ENCODE results near the gene BCAS1.

The BCAS1 gene

DNA sequence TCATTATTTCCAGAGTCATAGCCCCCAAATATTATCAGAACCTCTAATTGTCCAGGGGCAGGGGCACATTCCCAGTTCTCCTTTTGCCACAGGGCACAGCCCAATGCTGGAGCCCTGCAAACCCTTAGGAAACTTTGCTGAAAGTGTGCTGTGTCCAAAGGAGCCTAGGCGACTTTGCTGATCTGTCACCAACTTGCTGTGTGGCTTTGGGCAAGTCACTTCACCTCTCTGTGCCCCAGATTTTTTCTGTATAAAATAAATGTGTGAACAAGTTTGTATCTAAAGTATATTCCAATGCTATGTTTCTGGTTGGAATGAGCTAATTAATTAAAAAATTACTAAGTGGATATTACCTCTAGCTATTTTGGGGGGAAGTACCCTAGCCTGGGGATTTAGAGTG, 25.4 kb upstream of the BCAS1 start:
- no peak for ATAC-seq (replicated peaks)
- H3K4me3 Mint-ChIP-seq, result no peak overlapping the region
- H3K9me3 Mint-ChIP-seq, result no peaks in the 10 kb centered on the region
- peaks cover 0 to 4% of the 10 kb centered on the region in 2 donors for H3K4me1 Mint-ChIP-seq (ENCODE audit: low read depth in 2 of 2)
- H3K36me3 Mint-ChIP-seq (ENCODE audit: insufficient read depth), result no peaks in the 10 kb centered on the region
- H3K27me3 Mint-ChIP-seq, result peaks cover 0 to 3% of the 10 kb centered on the region in 2 donors
- no peak for DNase-seq
- H3K27ac Mint-ChIP-seq, result no peak overlapping the region

GRCh38 chr20:54094268-54094580, 23.8 kb upstream of the BCAS1 start:
- Mint-ChIP-seq H3K27me3 (peaks cover 0 to 11% of the 10 kb centered on the region in 2 donors), H3K36me3 (ENCODE audit: insufficient read depth) (no peaks in the 10 kb centered on the region), H3K4me1 (ENCODE audit: low read depth in 2 of 2) (peaks cover 2 to 4% of the 10 kb centered on the region in 2 donors), H3K4me3 (no peak overlapping the region), H3K27ac (no peak overlapping the region), H3K9me3 (no peaks in the 10 kb centered on the region)
- no peak for DNase-seq
- no peak for ATAC-seq (replicated peaks)

DNA sequence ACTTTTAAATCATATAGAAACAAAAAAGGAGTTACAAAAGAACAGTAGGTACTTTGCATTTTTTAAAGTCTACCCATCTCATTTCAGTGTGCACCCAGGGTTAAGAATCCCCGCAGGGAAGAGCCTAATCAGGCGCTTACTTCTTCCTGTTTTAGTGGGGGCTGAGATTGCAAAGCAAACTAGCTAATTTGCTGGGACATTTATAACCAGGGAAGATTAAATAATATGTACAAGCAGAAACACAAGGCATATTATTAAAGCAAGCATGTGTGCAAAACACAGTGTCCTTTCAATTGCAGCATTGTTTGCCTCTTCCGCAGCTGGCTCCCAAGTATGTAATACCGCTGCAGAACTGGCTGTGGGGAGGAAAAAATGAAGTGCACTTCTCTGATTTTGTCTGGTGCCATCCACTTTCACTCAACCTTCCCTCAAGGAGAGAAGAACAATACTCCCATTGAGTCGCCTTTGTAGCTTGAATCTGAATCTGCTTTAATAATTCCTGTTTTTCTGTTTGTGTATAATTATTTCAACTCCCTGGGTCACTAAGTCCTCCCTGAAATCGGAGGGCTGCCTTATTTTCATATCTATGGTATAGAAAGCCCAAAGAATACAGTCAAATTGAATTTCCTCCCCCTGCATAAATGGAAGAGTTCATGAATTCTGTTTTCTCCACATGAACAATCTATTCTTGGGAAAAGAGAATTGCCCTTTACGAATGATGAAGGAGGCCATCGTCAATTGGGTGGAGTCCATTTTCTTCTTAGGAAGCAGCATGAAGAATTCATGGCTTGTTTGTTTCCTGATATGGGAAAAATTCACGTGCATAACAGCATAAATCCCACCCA, 23.3 kb upstream of the BCAS1 start:
- no peaks in the 10 kb centered on the region for H3K36me3 Mint-ChIP-seq (ENCODE audit: insufficient read depth)
- DNase-seq (no peak), ATAC-seq (replicated peaks) (no peak)
- no peak overlapping the region for H3K4me3 Mint-ChIP-seq
- H3K4me1 Mint-ChIP-seq (ENCODE audit: low read depth in 2 of 2), result peaks cover 2 to 4% of the 10 kb centered on the region in 2 donors
- no peaks in the 10 kb centered on the region for H3K9me3 Mint-ChIP-seq
- H3K27ac Mint-ChIP-seq, result no peak overlapping the region
- peaks cover 2 to 11% of the 10 kb centered on the region in 2 donors for H3K27me3 Mint-ChIP-seq

GRCh38 chr20:54092021-54092420, 21.6 kb upstream of the BCAS1 start:
- H3K4me3 Mint-ChIP-seq, result no peak overlapping the region
- peaks cover 4 to 11% of the 10 kb centered on the region in 2 donors for H3K27me3 Mint-ChIP-seq
- no peak overlapping the region for H3K27ac Mint-ChIP-seq
- ATAC-seq (replicated peaks), result no peak
- no peaks in the 10 kb centered on the region for H3K9me3 Mint-ChIP-seq
- peaks cover 2 to 4% of the 10 kb centered on the region in 2 donors for H3K4me1 Mint-ChIP-seq (ENCODE audit: low read depth in 2 of 2)
- H3K36me3 Mint-ChIP-seq (ENCODE audit: insufficient read depth), result no peaks in the 10 kb centered on the region
- no peak for DNase-seq

- ATAC-seq (replicated peaks) (no peak), DNase-seq (no peak)
- H3K4me3 Mint-ChIP-seq, result no peak overlapping the region
- no peak overlapping the region for H3K27ac Mint-ChIP-seq
- H3K4me1 Mint-ChIP-seq (ENCODE audit: low read depth in 2 of 2), result peaks cover 0 to 2% of the 10 kb centered on the region in 2 donors
- H3K27me3 Mint-ChIP-seq, result peaks cover 4 to 11% of the 10 kb centered on the region in 2 donors
- H3K9me3 Mint-ChIP-seq, result no peaks in the 10 kb centered on the region
- no peaks in the 10 kb centered on the region for H3K36me3 Mint-ChIP-seq (ENCODE audit: insufficient read depth)
Observed at GRCh38 chr20:54091120-54091480, 20.7 kb upstream of the BCAS1 start.

DNA sequence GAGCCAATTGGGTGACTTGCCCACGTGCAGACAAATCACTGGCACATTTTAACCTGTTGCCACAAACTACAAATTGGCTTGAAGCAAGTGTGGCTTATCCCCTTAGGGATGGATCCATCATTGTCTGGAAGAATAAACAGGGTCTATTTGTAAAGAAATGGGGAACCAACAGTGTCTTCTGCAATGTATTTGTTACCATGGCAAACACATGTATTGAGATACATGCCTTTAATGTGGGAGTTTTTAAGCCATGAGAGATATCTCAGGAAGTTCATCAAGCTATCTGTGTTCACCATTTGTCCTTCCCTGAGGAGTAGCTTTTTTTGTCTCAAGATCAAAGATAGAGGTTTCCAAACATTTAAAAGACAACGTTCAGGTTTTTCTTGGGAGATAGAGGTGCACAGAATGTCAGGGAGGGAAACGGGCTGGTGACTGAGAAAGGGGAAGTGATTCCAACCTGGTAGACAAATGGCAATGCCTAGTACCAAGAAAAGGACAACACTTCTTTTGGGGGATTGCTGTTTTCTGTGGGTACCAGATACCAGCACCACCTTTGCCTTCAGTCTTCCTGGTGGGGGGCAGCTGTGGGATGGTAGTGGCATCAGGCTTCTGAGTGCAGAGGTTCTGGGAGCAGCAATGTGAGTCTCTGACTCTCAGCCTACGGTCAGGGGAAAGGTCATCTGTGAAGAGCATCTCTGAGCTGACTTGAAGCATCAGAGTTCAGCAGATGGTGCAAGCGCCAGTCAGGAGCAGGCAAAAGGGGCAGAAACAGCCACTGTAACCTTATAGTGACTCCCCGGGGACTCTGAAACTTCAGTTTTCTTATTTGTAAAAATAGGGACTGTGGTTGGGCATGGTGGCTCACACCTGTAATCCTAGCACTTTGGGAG, 20.1 kb upstream of the BCAS1 start:
- Mint-ChIP-seq H3K36me3 (ENCODE audit: insufficient read depth) (no peaks in the 10 kb centered on the region), H3K4me1 (ENCODE audit: low read depth in 2 of 2) (peaks cover 0 to 2% of the 10 kb centered on the region in 2 donors), H3K27me3 (peaks cover 4 to 11% of the 10 kb centered on the region in 2 donors), H3K4me3 (no peak overlapping the region), H3K27ac (no peak overlapping the region), H3K9me3 (no peaks in the 10 kb centered on the region)
- DNase-seq (no peak), ATAC-seq (replicated peaks) (no peak)

DNA sequence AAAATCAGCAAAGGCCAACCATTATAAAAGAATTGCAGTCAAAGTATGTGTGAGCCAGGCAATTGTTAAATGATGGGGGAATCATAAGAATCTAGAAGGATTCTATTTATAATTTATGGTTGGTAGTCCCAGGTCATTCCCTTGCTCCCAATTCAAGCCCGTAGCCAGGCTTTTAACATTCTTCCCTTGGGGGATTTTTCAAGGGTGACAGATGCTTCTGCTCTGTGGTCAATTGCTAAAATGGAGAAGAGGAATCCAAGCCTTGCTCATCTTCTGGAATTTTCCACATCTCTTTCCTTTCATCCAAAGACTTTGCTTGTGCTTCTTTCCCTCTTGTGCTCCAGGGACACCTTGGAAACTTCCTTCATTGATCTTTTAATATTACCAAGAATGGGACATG, 18.0 kb upstream of the BCAS1 start:
- H3K9me3 Mint-ChIP-seq, result no peaks in the 10 kb centered on the region
- ATAC-seq (replicated peaks) (no peak), DNase-seq (no peak)
- H3K27ac Mint-ChIP-seq, result no peak overlapping the region
- peaks cover 0 to 2% of the 10 kb centered on the region in 2 donors for H3K4me1 Mint-ChIP-seq (ENCODE audit: low read depth in 2 of 2)
- H3K27me3 Mint-ChIP-seq, result peaks cover 4 to 11% of the 10 kb centered on the region in 2 donors
- no peak overlapping the region for H3K4me3 Mint-ChIP-seq
- no peaks in the 10 kb centered on the region for H3K36me3 Mint-ChIP-seq (ENCODE audit: insufficient read depth)

DNA sequence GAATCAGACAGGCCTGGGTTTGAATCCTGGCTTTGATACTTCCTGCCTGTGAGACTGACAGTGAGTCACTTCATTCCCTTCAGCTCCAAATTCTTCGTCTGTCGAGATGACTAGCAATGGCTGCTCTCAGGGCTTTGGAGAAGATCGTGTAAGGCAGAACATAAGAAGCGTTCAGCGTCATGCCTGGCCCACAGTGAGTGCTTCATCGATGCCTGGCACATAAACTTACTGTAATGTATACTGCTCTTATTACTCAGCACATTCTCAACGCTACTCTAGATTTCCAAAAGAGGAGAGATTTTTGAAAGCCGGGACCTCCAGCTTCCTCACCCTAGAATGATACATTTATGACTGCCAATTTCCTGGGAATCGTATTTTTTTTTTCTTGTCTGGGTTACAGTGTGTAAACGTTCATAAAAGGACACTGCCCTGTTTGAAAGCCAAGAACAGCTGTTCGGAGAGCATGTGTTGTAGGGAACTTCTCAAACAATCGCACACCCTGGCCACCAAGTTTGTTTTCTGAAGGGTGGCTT, 16.2 kb upstream of the BCAS1 start:
- ATAC-seq (replicated peaks) (no peak), DNase-seq (no peak)
- Mint-ChIP-seq H3K27ac (no peak overlapping the region), H3K4me1 (ENCODE audit: low read depth in 2 of 2) (peaks cover 0 to 2% of the 10 kb centered on the region in 2 donors), H3K27me3 (peaks cover 4 to 11% of the 10 kb centered on the region in 2 donors), H3K4me3 (no peak overlapping the region), H3K9me3 (no peaks in the 10 kb centered on the region), H3K36me3 (ENCODE audit: insufficient read depth) (no peaks in the 10 kb centered on the region)

DNA sequence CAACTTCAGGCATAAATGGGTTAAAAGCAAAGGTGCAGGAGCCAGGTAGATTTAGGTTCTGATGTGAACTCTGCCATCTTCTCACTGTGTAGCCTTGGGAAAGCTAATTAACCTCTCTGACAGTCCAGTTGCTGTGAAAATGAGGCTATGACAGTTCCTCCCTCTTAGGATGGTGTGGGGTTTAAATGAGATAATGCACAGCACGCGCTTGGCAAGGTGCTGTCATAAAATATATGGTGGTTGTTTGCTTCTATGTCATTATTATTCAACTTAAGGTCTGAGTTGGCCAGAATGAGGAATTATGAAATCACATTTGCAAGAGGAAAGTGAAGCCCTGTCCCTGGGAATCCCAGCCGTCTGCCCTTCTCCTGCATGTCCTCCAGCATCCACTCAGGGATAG, 15.5 kb upstream of the BCAS1 start:
- Mint-ChIP-seq H3K27me3 (peaks cover 4 to 8% of the 10 kb centered on the region in 2 donors), H3K4me1 (ENCODE audit: low read depth in 2 of 2) (peaks cover 0 to 2% of the 10 kb centered on the region in 2 donors), H3K36me3 (ENCODE audit: insufficient read depth) (no peaks in the 10 kb centered on the region), H3K9me3 (no peaks in the 10 kb centered on the region), H3K4me3 (no peak overlapping the region), H3K27ac (no peak overlapping the region)
- ATAC-seq (replicated peaks) (no peak), DNase-seq (no peak)

DNA sequence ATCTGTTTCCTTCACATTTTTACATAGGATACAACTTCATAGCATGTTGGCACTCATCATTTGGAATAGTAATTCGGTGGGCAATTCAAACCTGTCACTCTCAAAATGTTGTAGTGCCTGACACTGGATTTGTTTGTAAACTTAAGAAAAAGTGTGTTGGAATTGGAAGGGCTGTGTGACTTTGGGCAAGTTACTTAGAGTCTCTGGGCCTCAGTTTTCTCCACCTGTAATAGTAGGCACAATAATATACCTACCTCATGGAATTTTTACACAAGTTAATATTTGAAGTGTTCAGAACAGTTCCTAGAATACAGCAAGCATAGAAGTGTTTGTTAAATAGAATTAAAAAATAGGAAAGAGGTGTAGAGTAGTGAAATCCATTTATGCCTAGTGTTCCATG, 15.0 kb upstream of the BCAS1 start:
- no peaks in the 10 kb centered on the region for H3K9me3 Mint-ChIP-seq
- ATAC-seq (replicated peaks), result no peak
- peaks cover 3 to 4% of the 10 kb centered on the region in 2 donors for H3K27me3 Mint-ChIP-seq
- no peak overlapping the region for H3K27ac Mint-ChIP-seq
- H3K4me1 Mint-ChIP-seq (ENCODE audit: low read depth in 2 of 2), result peaks cover 0 to 2% of the 10 kb centered on the region in 2 donors
- no peaks in the 10 kb centered on the region for H3K36me3 Mint-ChIP-seq (ENCODE audit: insufficient read depth)
- H3K4me3 Mint-ChIP-seq, result no peak overlapping the region
- DNase-seq, result no peak

DNA sequence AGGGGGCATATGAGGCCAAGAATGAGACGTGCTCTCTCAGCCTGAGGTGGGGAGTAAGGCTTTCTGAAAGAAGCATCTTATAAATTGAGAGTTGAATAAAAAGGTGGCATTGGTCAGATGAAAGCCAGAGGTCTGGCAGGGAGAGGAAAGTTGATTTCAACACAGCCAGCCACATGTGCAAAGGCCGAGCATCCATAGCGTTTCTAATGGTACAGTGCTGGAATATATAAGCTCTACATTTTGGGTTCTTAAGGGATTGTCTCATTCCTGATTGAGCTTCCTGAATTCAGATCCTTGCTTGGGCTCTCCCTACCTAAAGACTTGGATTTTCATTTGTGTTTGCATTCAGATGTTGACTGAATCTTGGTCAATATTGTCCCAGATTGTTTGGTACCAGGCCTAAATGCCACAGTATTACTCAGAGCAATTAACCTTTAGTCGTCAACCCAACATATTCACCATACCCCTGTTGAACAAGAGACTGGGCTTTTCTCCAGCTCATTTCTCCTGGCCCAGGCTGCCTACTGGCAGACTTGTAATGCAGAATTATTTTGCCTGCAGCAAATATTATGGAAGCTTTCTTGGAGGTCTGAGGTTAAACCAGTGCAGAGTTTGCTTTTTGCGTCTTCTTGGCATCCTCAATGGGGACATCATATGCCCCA, 14.5 kb upstream of the BCAS1 start:
- H3K9me3 Mint-ChIP-seq, result no peaks in the 10 kb centered on the region
- DNase-seq, result no peak
- no peak overlapping the region for H3K4me3 Mint-ChIP-seq
- ATAC-seq (replicated peaks), result no peak
- no peaks in the 10 kb centered on the region for H3K4me1 Mint-ChIP-seq (ENCODE audit: low read depth in 2 of 2)
- no peak overlapping the region for H3K27ac Mint-ChIP-seq
- no peaks in the 10 kb centered on the region for H3K36me3 Mint-ChIP-seq (ENCODE audit: insufficient read depth)
- peaks cover 0 to 4% of the 10 kb centered on the region in 2 donors for H3K27me3 Mint-ChIP-seq

- H3K27me3 Mint-ChIP-seq, result peaks cover 0 to 4% of the 10 kb centered on the region in 2 donors
- H3K27ac Mint-ChIP-seq, result no peak overlapping the region
- DNase-seq, result no peak
- H3K4me1 Mint-ChIP-seq (ENCODE audit: low read depth in 2 of 2), result peaks cover 0 to 1% of the 10 kb centered on the region in 2 donors
- no peak for ATAC-seq (replicated peaks)
- no peaks in the 10 kb centered on the region for H3K9me3 Mint-ChIP-seq
- H3K36me3 Mint-ChIP-seq (ENCODE audit: insufficient read depth), result no peaks in the 10 kb centered on the region
- no peak overlapping the region for H3K4me3 Mint-ChIP-seq
Observed at GRCh38 chr20:54084193-54084592, 13.8 kb upstream of the BCAS1 start.

GRCh38 chr20:54083459-54083858, 13.1 kb upstream of the BCAS1 start:
- DNase-seq (no peak), ATAC-seq (replicated peaks) (no peak)
- no peaks in the 10 kb centered on the region for H3K36me3 Mint-ChIP-seq (ENCODE audit: insufficient read depth)
- H3K4me3 Mint-ChIP-seq, result no peak overlapping the region
- H3K27ac Mint-ChIP-seq, result no peak overlapping the region
- H3K4me1 Mint-ChIP-seq (ENCODE audit: low read depth in 2 of 2), result peaks cover 6 to 8% of the 10 kb centered on the region in 2 donors
- no peaks in the 10 kb centered on the region for H3K9me3 Mint-ChIP-seq
- H3K27me3 Mint-ChIP-seq, result no peaks in the 10 kb centered on the region
